ENCODE measurements around the gene KRTAP3-3.

The KRTAP3-3 gene

DNA sequence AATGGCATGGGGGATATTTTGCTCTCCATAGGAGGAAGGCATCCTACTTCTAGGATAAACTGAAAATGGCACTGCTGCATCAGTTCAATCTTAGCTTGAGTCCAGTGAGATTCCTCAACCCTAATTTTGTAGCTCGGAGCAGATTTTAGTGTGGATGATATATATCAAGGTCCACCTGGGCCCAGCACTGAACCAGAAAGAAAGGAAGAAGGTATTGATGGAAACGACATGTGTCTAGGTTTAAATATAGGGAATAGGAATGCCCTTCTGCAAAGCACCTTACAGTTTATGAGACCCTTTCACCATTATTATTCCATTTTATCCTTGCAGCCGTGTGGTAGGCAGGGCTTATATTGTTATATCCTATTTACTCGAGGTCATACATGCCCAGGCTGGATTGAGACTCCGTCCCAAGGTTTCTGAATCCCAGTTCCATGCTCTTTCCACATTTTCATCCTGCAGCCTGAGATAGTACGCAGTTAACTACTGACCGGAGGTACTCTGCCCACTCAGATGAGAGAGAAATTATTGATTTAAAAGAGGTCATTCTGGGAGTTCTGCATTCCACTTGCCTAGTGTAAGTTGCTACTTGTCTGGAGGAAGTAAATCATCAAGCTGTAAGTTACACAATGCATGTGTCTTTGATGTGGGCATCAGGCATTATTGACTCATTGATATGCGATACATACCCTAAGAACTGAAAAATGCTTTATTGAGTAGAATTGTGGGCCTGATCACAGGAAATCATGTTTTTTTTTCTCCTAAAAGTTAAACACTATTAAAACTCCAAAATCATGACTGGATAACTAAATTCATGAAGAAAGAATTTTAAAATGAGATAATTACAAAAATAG lies 37.3 kb downstream of the KRTAP3-3 start:
- no peak for DNase-seq

DNA sequence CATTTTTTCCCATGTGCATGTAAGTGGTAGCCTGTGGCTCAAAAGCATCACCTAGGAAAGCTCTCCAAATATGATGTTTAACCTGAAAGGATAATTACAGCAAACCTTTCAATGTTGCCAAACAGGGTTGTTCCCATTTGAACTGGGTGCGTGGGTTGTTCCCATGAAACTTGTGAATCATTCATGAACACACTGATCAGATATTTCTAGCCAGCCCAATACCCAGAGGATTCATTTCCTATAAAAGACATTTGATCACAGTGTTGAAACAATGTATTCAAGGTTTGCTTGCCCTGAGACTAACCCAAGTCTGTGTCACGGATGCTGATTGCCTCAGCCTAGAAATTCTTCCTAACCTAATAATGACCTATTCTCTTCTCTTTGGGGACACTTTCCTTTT lies 40.1 kb downstream of the KRTAP3-3 start:
- DNase-seq = no peak

GRCh38 chr17:40952661-40953060 lies 41.3 kb downstream of the KRTAP3-3 start:
- no peak for DNase-seq

- no peak for DNase-seq
Observed at GRCh38 chr17:40952154-40952553, 41.8 kb downstream of the KRTAP3-3 start.

- no peak for DNase-seq
Observed at GRCh38 chr17:40951011-40951622, 42.8 kb downstream of the KRTAP3-3 start.

DNA sequence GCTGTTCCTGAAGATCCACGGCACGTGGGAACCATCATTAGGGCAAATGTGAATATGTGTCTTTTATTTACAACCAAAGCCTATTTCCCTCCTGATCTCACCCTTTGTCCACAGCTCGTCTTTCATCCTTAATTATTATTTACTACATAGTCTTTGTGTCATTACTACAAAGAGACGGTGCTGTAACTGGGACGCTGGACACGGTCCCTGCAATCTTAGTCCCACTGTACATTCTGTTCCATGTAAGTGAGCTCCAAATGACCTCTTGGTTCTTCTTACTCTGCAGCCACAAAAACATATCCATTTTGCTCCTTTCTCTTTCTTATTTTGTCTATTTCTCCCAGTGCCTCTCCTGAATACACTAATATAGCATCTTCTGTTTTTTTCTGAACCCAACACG lies 43.8 kb downstream of the KRTAP3-3 start:
- no peak for DNase-seq

- DNase-seq = no peak
Observed at GRCh38 chr17:40949418-40949817, 44.5 kb downstream of the KRTAP3-3 start.

DNA sequence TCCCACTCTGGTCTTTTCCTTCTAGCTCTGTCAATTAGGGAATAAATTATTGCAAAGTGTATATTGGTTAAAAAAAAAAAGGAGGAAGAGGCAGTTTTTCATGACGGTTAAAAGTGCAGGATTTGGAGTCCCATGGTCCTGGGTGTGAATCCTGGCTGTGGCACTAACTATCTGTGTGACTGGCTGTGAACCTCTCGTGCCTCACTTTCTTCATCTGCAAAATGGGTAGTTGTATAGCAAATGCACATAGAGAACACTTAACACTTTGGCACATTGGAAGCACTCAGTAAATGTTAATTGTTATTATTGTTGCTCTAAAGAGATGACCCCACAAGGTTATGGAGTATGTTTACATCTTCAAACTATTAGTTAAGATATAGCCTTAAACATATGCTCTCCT lies 46.0 kb downstream of the KRTAP3-3 start:
- no peak for DNase-seq

GRCh38 chr17:40945414-40945813 lies 48.5 kb downstream of the KRTAP3-3 start:
- no peak for DNase-seq

GRCh38 chr17:40944531-40944930 lies 49.4 kb downstream of the KRTAP3-3 start:
- DNase-seq = no peak

Data from effector CD4-positive, alpha-beta T cell (primary cell).